Activated CD4-positive, alpha-beta T cell treated with anti-CD3 and anti-CD28 coated beads for 48 hours (primary cell): Measurements from ENCODE around the gene THADA.
A peak's percentile ranks its signal among the peaks of the same experiment; 100 is the strongest.

Source experiments
- DNase-seq: peaks from one replicate; pipeline ENCODE4 v3.0.0-alpha.2; 2020

Gene THADA

DNA sequence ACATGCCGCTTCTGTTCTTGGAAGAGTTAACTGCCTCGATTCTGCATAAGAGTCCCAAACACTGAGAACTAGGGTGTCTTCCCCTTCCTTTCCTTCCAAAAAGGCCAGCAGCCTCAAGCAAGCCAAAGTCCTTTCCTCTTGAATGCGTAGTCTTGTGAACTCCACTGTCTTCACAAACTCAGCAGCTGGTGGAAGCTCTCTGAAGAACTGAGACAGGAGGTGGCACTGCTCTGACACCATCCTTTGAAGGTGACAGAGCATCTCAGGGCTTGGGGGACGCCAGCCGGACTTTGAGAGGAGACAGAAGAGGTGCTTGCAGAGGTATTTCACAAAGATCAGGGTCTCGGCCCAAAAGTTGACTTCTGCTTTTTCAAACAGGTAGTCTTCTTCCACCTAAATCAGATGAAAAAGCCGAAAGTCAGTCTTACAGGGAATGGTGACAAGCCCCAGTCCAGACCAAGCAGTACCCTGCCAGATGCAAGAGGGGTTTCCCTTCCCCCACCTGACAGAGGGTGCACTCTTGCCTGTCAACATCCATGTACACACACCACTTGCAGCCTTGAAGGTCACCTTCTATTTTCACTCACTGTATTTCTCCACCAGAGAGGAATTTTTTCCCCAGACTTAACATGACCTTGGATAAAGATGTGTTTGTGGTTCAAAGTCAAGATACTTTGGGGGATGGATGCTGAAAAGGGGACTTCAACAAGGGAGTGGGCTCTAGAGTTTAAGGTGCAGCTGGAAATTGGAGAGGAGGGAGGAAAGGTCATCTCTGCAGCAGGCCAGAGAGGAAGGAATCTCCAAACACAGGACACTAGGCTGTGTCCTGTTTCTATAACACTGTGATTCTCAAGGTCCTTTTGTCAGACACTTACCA is 364.6 kb downstream of the THADA start:
- no peak for DNase-seq

DNA sequence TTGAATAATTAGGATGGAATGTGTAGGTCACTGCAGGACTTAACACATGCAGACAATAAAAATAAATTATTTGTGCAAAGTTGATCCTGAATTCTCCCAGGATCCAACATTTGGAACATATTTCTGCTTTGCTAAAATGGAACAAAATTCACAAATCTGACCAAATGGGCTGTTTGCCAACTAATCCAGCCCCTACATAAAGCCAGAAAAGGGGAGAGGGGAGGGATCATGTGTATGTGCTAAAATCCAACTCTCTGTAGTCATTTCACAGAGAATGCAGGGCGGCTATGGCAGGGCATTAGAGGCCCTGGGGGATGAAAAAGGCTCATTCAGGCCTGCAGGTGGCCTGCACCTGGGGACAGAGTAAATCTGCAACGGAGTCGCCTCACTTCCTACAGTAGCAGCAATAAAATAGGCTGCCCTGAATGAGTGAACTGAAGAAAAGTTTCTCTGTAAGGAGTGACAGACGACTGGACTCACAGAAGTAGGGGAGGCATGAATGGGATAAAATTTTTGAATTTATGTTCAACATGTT is 365.4 kb downstream of the THADA start:
- DNase-seq, result no peak

DNA sequence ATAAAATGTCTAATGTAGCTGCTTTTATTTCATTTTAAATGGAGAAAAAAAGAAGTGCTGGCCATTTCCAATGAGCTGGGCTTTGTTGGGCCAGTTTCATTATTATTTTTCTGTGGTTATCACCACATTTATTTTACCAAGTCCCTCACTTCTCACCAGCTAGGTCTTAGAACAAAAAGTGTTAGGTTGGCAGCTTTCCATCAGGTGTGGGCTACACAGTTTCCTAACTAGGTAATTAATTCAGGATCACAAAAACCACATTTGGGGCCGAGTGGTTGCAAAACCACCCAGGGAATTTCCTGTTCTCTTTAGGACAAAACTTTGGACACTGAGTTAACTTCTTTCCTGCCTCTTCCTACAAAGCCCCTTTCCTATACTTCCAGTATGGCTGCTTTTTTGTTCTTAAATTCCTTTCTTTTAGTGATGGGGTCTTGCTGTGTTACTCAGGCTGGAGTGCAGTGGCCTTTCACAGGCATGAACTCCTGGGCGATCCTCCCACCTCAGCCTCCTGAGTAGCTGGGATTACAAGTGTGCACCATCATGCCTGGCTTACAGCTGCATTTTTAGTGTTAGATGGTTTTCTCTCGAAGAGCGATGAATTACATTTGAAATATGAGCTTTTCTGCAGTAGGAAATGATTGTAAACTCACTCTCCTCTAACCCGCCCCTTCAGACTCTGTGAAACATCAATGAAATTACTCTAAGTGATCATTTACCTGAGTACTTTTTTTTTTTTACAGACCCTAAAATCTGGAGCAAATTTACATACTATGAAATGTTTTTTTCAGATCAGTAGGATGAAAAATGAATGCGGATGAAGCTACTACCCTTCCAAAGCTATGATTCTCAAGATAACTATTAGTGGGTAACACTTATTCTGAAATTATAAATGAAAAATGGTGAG is 366.8 kb downstream of the THADA start:
- no peak for DNase-seq

DNA sequence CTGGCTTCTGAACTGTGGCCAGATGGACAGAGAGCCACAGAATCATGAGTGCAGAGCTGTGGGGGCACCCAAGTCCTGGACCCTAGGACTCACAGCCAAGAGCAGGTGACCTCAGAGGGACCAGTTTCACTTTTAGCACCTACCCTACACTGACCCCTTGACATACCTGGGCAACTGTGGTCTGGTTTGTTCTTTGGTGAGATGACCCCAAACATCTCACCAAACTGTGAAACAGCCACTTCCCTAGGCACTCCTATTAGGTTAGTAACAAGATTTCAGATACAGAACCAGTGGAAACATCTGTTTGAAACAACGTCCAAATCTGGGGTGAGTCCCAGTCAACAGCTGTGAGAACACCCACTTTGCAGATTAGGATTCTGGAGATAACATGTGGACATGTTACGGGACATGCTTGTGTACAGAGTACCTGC is 367.5 kb downstream of the THADA start:
- no peak for DNase-seq

DNA sequence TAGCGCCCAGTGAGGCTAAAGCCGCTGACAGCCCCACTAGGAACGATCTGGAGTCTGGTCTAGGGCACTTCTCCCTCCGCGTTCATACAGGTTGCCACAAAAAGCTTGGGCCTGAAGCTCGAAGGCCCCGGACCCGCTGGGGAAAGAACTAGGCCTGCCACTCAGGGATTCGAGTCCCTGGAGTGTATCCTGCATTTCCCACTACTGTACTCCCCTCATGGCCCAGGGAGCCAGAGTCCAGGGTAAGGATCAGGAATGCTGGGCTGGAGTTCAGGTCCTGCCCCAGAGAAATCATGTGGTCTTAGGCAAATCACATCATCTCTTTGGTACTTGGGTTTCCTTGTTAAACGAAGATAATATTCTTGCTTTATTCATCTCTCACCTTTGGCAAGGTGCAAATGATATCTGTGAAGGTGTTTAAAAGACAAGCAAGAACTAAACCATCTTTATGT is 368.0 kb downstream of the THADA start:
- no peak for DNase-seq

DNA sequence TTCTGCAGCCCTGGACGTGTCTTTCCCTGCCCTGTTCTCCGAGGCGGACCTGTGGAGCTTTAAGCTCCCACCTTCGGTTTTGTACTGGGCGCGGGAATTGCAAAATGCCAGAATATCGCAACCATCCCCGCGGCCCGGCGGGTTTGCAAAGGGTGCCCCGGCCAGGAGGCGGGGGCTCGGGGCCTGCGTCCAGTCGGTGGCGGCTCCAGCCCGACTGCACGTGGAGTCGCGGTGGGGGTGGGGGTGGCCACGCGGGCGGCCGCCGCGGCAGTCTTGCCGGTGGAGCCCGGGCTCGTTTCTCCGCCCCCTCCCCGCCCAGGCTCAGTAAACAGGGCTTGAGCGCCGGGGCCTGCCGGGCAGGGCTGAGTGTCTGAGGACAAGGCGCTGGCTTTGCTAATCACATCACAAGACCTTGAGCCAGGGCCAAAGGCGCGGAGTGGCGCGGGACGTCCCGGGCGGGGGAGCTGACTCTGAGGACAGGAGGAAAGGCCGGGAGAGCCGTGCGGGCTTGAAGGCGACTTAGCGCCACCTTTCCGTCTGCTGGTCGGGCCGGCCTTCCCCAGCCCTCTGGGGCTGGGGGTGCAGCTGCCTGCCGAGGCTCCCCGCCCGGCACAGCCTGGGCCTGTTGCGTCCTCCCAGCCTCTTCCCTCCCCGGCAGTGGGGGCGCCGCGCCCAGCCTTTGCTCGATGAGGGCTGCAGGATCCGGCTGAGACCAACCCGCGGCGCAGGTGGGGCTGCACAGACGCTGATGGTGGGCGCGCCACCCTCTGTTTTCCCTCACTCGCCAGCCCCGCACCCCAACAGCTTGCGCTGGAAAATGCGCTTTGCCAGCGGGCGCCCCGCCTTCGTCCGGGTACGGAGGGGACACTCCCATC is 368.6 kb downstream of the THADA start:
- DNase-seq, result peak; percentile 76

DNA sequence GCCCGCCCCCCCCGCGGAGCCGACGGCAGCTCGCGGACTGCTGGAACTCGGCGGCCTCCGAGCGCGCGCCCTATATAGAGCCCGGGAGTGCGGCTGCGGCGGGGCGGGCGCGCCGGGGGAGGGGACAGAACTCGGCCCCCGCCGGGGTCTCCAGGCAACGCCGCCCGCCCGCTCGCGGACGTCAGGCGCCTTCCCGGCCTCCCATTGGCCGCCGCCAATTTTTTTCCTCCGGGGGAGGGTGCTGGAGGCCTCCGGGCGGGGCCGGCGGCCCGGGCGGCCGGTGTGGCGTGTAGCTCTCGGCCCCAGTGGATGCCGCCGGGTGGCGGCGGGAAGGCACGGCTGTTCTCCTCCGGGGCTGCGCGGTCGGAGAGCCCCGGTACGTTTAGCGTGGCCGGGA is 369.3 kb downstream of the THADA start, which contains the start of gene ZFP36L2:
TSS of gene ZFP36L2 (minus strand) at position 49 of the 397 bp plus-strand sequence. CDS start 291 bp downstream, outside the sequence.
- DNase-seq, result peak; percentile 96

DNA sequence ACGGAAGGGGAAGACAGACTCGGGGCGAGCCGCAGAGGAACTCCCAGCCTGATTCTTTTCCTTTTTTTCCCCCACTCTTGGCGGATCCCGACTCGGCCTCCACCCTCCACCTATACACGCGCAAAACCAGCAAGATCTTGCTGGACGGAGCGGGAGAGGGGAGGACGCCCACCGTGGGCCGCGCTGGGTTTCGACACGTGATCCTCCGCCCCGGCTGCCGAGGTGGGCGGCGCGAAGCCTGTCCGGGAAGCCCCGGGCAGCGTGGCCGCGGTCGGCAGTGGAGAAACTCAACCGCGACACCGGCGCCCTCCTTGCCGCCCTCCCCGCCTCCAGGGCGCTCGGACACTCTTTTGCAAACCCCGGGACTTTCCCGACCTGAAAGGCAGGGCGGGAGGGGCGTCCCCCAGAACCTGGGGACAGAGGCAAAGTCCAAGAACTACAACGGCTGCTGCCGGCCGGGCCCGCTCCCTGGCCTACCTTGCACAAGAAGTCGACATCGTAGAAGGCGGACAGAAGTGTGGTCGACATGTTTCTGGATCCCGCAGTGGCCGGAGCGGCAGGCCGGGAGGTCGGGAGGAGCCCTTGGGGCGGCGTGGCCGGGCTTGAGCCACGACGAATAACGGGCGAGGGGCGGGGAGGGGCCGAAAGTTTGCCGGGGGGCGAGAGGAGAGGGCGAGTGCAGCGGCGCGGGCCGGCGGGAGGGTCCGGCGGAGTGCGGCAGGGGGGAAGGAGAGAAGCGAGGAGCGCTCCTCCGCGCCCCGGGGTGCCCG is 369.9 kb downstream of the THADA start:
- peak; percentile 76 for DNase-seq

DNA sequence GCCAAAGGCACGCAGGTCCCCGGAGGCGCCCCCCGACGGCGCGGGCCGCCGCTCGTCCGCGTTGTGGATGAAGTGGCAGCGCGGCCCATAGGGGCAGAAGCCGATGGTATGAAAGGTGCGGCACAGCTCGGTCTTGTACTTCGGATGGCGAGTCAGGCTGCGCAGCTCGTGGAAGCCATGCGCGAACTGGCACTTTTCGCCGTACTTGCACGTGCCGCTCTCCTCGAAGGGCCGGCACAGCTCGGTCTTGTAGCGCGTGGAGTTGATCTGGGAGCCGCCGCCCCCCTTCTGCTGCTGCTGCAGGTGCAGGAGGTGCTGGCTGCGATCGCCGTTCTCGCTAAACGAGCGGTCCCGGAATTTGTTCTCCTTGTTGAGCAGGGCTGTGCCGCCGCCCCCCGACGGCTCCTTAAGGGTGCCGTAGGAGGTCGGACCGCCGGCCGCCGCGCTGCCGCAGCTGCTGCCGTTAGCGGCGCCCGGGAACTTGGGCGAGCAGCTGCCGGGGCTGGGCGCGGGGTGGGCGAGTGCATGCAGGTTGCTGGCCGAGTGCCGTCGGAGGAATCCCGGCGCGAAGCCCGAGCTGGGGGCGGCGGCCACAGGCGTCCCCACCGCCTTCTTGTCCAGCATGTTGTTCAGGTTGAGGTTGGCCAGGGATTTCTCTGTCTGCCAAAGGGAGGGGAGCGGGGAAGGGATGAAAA is 370.6 kb downstream of the THADA start:
- peak; percentile 78 for DNase-seq

DNA sequence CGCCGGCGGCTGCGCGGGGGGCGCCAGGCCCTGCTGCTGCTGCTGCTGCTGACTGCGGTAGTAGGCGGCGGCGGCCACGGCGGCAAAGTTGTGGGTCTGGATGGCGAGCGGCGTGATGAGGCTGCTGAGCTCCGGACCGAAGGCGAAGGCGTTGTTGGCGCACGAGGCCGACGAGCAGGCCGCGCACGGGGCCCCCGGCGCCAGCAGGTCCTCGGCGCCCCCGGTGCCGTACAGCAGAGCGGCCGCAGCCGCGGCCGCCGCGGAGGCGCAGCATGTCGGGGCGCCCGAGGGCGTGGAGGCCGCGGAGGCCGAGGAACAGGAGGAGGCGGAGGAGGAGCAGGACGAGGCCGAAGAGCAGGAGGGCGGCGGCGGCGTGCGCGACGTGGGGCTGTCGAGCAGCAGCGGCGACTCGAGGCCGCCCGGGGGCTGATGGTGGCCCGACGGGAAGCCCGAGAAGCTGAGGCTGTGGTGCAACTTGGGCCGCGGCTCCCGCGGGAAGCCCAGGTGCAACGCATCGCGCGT is 371.2 kb downstream of the THADA start:
- DNase-seq, result peak; percentile 58

DNA sequence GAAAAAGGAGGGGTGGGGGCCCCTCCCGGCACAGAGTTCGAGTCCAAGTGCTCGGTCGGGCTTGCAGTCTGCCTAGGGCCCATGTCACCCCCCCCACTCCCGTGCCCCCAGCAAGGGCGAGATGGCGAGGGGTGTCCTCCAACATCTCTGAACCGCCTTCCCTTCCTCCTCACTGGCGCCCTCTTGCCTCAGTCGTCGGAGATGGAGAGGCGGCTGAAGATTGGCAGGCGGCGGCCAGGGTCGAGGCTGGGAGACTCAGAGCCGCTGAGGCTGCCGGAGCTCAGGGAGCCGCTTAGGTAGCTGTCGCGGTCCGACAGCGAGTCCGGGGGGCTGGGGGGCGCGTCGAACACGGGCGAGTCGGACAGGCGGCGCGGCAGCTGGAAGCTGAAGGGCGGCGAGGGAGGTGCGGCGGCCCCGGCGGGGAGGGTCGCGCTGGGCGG is 371.7 kb downstream of the THADA start:
- peak; percentile 84 for DNase-seq

DNA sequence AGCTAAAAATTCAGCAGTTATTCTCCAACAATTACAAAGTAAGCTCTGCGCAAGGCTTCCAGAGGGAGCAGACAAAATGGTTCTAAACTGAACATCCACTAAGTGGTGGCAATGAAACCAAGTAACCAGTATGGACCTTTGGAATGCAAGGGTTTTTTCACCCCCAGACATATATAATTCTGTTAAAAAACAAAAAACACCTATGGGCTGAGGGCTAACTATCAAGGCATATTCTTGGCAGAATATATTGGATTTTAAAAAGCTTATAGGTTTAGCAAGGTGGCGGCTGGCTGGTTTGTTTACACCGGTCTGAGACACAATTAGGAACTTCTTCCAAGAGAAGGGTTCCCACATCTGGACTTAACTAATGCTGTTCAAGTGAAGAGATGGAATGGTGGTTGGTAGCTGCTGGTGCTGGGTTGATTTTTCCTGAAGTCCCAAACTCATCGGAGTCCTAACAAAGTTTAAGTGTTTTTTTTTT is 372.3 kb downstream of the THADA start:
- no peak for DNase-seq

DNA sequence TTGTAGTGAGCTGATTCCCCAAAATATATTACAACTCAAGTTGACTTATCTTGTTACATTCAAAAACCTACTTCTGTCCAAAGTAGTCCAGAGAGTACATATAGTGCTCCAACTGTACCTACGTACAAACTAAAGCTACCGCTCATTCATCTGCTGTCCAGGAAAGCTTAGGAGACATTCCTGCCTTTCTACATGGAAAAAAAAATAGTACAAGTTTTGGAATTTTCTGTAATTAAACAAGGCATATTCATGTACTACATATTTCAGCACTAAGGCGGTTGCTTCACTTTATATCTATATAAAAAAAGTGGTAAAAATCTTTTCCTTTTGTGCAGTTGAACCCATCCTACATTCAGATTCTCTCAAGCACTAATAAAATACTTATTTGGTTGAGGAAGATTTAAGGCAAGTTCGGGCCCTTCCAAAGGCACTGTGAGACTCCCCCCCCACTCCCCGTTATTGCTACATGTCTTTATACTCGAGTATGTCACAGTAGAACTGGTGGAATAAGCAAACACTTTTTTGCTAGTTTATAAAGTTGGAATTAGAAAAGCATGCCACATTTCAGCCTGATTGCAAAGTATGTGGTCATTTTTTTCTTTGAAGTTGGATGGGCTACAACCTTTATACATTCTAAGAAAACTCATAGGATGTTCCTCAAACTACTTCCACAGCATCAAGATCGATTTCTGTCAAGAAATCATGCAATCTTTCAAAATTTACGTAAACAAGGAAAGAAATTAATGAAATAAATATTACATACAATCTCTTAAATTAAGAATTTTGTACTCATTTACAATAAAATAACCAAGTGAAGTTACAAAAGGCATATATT is 373.1 kb downstream of the THADA start:
- no peak for DNase-seq

DNA sequence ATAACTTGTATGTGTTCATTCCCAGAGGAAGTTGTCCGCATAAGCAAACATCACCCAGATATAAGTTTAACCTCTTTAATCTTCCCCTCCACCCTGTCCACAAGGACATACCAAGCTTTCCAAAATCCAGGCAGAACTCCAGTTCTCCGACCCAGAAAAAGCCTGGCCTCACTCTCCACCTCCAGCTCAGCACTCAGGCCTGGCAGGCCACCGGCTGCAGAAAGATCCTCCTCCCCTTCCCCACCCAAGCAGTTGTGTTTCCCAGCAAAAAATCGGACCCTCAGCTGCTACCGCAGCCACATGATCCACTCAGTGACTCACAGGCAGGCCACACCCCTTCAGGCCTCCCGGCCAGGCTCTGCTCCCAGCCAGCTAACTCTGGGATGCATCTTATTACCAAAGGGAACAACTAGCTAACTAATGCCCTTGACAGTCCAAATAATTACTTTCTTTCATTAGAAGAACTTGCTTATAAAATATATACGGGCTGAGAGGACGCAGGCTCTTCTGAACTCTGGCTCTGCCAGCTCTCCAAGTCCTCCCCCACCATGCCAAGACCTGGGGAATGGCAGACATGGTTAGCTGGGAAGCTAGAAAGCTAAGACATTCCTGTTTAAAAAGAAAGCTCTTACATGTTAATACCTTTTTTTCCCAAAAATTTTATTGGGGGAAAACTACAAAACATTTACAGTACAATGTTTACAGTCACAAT is 373.9 kb downstream of the THADA start:
- DNase-seq, result peak; percentile 76

DNA sequence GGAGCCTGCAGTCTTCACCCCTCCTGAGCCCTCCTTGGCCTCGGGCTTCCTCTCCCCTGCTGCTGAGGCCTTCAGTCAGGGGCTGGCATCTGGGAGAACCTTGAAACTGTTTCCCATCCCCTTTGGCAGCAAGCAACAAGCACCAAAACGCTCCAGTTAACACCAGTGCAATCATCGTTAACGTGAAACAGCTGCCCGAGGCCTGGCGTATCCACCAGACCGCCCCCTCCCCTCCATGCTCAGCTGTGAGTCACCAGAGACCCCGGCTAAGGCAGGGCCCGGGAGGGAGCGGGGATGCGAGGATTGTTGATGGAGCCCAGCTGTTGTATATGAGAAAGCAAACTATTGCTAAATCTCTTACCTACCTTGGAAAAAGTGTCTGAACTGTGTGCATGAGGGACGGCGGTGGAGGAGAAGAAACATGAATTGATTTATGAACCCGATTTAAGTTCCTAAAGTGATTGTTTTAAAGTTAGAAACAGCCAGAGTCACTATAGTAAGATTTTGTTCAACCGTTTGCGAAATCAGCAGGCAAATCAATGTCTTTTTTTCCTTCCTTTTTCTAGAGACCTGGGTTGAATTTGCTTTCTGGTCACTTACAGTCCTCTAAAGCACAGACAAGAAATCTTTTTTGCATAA is 374.6 kb downstream of the THADA start:
- peak; percentile 41 for DNase-seq

DNA sequence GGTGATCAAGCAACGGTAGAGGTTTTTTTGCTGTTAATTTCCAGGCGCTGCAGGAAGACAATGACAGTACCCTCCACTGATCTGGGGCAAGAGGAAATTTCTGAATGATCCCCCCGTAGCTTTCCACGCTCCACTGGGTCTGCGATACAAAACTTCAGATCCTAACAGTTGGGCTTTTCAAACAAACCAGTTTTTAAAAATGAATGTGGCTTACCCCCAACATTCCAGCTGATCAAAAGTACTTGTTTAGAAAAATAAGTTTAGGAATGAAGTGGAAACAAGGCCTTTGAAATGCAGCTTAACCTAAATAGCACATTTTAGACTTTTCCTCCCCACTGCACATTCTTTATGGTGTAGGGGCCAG is 375.1 kb downstream of the THADA start:
- no peak for DNase-seq

DNA sequence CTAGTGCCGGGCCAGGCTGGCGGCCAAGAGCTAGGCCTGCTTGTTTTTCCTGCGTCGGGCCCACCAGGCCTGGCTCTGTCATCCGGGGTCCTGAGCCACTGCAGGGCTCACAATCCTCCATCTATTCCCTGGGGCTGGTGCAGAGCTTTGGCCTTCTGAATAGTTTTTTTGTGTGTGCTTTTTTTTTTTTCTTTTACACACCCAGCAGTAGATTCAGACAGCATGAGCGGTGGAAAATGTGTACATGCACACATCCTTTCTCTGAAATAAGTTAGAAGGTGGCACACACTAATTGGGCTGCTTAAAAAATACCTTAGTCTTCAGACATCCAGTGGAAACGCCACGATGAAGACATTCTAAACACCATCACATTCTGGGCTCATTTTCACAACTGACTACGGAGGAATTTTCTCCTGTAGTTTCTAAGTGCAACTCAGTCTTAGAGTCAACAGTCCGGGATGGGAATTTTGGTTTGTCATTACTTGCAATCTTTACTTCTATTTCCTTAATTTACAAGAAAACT is 375.5 kb downstream of the THADA start:
- no peak for DNase-seq
